Head of caudate nucleus (tissue), 42 donors: ENCODE data around the gene BARD1.
"Not testable (repeated sequence)": the region's sequence is repeated elsewhere in the genome, so short reads cannot be mapped to it uniquely, and the experiment has no call there.

ENCODE experiments used
- DNase-seq, 42 donors: peaks; one replicate each; pipeline versions ENCODE4 v3.0.0 to v3.0.0-alpha.2; 2020 to 2021; ENCODE audit warnings: mixed read lengths in 7 of 42
- intact Hi-C: fragments of 100-400 bp; cut with DNase I; formaldehyde crosslinking; loops from one replicate; pipeline ENCODE4 v1.15.0; 2022

Gene BARD1

GRCh38 chr2:214808981-214809750, at the start of gene BARD1:
Gene BARD1 (minus strand): TSS chr2:214809683. CDS start chr2:214809569, 114 bp downstream.
- DNase-seq = peak in 40 of 42 donors; percentile 3 to 73 (median 42)
- intact Hi-C loops = no loop called here

GRCh38 chr2:214856137-214856536, 46.7 kb upstream of the BARD1 start:
- no peak for DNase-seq
- intact Hi-C loops = no loop called here

GRCh38 chr2:214853906-214854305, 44.4 kb upstream of the BARD1 start:
- DNase-seq = no peak
- intact Hi-C loops = no loop called here

DNA sequence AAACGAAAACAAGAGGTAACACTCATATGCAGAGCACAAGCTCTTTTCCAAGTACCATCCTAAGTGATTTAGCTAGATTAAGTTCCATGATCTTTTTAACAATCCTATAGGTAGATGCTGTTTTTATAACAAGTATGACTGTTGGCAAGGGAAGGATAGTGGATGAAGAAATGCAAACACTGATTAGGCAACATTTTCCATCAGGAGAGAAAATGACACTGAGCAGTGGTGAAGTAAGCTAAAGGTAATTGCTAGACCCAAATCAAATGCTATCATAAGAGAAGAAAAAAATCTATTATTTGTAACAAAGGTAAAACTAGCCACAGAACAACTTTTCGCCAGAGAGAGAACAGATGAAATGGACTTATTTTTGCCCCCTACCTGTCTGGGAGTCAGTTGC, 34.3 kb upstream of the BARD1 start:
- DNase-seq = no peak
- intact Hi-C loops = no loop called here

GRCh38 chr2:214839464-214839863, 30.0 kb upstream of the BARD1 start:
- intact Hi-C loops = no loop called here
- no peak for DNase-seq

GRCh38 chr2:214837466-214837865, 28.0 kb upstream of the BARD1 start:
- DNase-seq = no peak
- intact Hi-C loops = no loop called here

DNA sequence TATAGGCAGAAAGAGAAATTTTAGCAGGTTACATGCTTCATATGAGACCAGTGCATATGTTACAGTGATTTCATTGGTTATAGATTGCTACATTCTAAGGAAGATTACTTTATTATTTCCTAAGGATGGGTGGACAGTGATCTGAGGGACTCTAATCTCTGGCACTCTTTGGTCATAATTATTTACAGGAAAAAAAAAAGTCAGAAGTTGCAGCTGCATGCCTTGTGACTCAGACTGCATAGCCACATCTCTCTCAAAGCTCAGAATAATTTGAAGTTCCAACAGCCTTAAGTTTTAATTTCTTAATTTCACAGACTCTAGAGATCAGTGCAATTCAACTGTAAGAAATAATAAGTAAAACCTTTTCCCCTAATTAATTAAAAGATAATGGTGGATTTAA, 27.1 kb upstream of the BARD1 start:
- no peak for DNase-seq
- intact Hi-C loops = no loop called here

DNA sequence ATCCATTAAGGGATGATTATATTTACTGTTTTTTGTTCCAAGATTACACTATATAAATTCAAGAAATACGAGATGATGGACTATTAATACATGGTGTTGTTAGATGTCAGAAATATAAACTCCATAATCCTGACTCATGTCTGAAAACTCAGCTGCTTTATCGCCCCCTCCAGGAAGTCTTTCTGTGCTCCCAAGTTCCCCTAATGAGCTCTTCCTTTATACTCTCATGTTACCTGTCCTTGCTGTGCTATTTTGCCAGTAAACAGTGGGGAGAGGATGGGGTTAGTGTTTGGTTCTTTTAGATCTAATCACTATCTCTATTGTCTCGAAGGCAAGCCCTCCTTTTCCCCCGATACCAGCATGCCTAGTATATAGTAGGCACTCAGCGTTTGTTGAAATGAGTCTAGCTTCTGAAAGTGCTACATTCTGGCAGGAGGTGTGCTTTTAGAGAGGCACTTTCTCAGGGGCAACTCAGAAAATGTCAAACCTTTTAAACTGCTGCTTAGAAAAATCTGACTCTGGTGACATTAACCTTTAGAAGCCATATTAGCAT, 21.4 kb upstream of the BARD1 start:
- intact Hi-C loops = no loop called here
- no peak for DNase-seq

- intact Hi-C loops = no loop called here
- no peak for DNase-seq
Observed at GRCh38 chr2:214816008-214816533, 6.6 kb upstream of the BARD1 start.

GRCh38 chr2:214810671-214811070, 1.2 kb upstream of the BARD1 start:
- intact Hi-C loops = no loop called here
- peak in 1 of 42 donors; percentile 11 for DNase-seq

GRCh38 chr2:214809751-214810564, 475 bp upstream of the BARD1 start:
- intact Hi-C loops = no loop called here
- DNase-seq = peak; percentile 89 to 99 (median 96)

DNA sequence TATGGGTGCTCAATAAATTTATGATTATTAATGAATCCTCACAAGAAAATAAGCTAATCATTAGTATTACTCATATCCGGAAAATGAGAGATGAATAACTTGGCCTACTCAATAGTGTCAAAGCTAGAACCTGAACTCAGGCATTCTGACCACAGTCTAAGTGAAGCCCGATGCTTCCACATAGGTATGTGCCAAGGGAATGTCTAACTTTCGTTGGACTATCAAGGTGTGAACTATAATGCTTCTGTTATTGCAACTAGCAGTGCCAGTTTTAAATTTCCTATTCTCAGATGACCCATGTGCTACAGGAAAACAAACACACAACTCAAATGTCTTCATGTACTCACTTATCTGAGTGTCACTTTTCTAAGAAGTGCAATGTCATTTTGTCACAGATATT, 1.8 kb downstream of the BARD1 start:
- DNase-seq = no peak
- intact Hi-C loops = no loop called here

- intact Hi-C loops = no loop called here
- DNase-seq = no peak
Observed at GRCh38 chr2:214801768-214802397, 7.6 kb downstream of the BARD1 start.

- DNase-seq = no peak
- intact Hi-C loops = no loop called here
Observed at GRCh38 chr2:214801068-214801467, 8.4 kb downstream of the BARD1 start.

GRCh38 chr2:214800180-214800579, 9.3 kb downstream of the BARD1 start:
- no peak for DNase-seq

DNA sequence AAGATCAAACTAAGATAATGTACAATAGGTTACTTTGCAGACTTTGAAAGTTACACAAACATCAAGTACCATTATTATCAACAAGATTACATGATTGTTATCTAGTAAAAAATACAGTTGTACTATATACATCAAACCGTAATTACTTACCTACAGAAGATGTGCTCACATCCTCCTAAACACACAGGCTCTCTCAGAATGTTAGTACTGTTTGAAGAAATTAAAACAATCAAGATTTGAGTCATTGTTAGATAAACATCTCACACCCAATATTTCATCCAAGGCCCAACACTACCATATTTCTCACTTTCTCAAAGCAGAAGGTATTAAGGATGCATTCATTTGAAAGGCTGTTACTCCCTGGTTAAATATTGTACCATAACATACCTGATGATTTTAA, 12.6 kb downstream of the BARD1 start:
- intact Hi-C loops = no loop called here

More at GRCh38 chr2:214800180-214800579, 9.3 kb downstream of the BARD1 start:
- intact Hi-C loops = no loop called here

GRCh38 chr2:214783181-214783580, 26.3 kb downstream of the BARD1 start:
- intact Hi-C loops, DNase-seq: not testable (repeated sequence)

More for the DNA sequence above, 12.6 kb downstream of the BARD1 start:
- DNase-seq = no peak

DNA sequence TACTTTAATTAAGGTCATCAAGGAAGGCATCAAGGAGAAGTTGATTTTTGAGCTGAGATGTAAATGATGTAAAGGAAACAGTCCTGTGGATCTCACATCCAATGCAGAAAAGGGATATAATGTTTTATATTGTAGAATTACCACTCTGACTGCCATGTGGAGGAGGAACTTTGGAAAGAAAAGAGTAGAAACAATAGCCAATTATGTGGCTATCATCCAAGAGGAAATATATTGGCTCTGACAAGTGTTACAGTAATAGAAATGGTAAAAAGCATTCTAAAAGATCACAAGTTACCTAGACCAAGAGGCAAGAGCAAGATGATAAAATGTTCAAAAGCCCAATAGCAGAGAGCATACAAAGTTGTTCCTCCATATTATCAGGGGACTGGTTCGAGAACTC, 26.8 kb downstream of the BARD1 start:
- intact Hi-C loops = no loop called here

DNA sequence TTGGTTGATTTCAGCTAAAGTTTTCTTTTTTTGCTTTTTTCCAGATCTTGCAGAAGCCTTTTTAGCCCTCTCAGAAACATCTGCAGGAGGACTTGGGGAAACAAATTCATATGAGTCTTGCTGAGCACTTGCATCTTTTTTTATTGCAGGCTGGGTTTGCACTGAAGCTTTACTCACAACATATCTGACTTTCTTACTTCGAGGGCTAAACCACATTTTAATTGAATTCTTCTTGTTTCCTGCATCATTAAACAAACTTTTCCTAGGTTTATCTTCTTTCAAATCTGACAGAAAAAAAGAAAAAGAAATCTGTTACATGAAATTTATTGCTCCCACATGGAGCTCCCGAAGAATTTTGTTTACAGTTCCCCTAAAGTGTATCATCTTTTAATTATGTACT, 28.3 kb downstream of the BARD1 start:
- intact Hi-C loops = no loop called here
- DNase-seq = no peak

More for the DNA sequence above, 26.8 kb downstream of the BARD1 start:
- DNase-seq = no peak
